ENCODE measurements around the gene DTNB.

DNA sequence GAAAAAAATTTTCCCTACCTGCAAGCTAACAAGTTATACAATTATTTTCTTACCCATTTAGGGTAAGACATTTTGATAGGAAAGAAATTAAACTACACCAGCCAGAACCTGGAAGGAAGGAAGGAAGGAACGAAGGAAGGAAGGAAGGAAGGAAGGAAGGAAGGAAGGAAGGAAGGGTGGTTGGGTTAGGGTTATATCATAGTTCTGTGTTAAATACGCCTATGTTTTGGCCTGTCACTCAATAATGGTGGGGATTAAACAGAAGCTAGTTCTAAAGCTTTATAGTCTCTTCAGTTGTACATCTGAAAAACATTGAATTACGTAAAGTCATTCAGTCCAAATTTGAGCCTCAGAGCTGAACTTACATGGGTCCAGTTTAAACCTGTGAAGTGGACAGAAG, 256.7 kb downstream of the DTNB start:
- TF ChIP-seq, protein P1, sequence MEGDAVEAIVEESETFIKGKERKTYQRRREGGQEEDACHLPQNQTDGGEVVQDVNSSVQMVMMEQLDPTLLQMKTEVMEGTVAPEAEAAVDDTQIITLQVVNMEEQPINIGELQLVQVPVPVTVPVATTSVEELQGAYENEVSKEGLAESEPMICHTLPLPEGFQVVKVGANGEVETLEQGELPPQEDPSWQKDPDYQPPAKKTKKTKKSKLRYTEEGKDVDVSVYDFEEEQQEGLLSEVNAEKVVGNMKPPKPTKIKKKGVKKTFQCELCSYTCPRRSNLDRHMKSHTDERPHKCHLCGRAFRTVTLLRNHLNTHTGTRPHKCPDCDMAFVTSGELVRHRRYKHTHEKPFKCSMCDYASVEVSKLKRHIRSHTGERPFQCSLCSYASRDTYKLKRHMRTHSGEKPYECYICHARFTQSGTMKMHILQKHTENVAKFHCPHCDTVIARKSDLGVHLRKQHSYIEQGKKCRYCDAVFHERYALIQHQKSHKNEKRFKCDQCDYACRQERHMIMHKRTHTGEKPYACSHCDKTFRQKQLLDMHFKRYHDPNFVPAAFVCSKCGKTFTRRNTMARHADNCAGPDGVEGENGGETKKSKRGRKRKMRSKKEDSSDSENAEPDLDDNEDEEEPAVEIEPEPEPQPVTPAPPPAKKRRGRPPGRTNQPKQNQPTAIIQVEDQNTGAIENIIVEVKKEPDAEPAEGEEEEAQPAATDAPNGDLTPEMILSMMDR (IDR thresholded peaks at IDR 0.05), result no peak
- TF ChIP-seq POLR2A (IDR thresholded peaks at IDR 0.05), result no peak
- TF ChIP-seq POLR2AphosphoS5 (IDR thresholded peaks at IDR 0.05), result no peak
- TF ChIP-seq EP300 (IDR thresholded peaks at IDR 0.05), result no peak
